ENCODE data around the gene PIEZO2.
"Not testable (repeated sequence)": the region's sequence is repeated elsewhere in the genome, so short reads cannot be mapped to it uniquely, and the experiment has no call there.

Gene PIEZO2

GRCh38 chr18:10681581-10682367 is 467.6 kb downstream of the PIEZO2 start:
- DNase-seq (ENCODE audit: low spot score): no peak

GRCh38 chr18:10680271-10680596 is 469.1 kb downstream of the PIEZO2 start:
- DNase-seq (ENCODE audit: low spot score): no peak

- DNase-seq (ENCODE audit: low spot score): no peak
These were observed 469.7 kb downstream of the PIEZO2 start for GRCh38 chr18:10679557-10680270.

GRCh38 chr18:10671441-10671840 is 477.9 kb downstream of the PIEZO2 start:
- no peak for DNase-seq (ENCODE audit: low spot score)

GRCh38 chr18:10670856-10671255 is 478.5 kb downstream of the PIEZO2 start:
- no peak for DNase-seq (ENCODE audit: low spot score)

- DNase-seq (ENCODE audit: low spot score): no peak
These were observed 479.8 kb downstream of the PIEZO2 start for GRCh38 chr18:10669441-10670100.

GRCh38 chr18:10663750-10664149 is 485.6 kb downstream of the PIEZO2 start:
- no peak for DNase-seq (ENCODE audit: low spot score)

GRCh38 chr18:10661317-10661716 is 488.1 kb downstream of the PIEZO2 start:
- no peak for DNase-seq (ENCODE audit: low spot score)

- no peak for DNase-seq (ENCODE audit: low spot score)
These were observed 489.0 kb downstream of the PIEZO2 start for GRCh38 chr18:10660179-10660884.

GRCh38 chr18:10659594-10659993 is 489.8 kb downstream of the PIEZO2 start:
- DNase-seq (ENCODE audit: low spot score): no peak

GRCh38 chr18:10659000-10659399 is 490.4 kb downstream of the PIEZO2 start:
- DNase-seq (ENCODE audit: low spot score): no peak

- DNase-seq (ENCODE audit: low spot score): not testable (repeated sequence)
These were observed 505.4 kb downstream of the PIEZO2 start for GRCh38 chr18:10644003-10644402.

GRCh38 chr18:10642915-10643524 is 506.3 kb downstream of the PIEZO2 start:
- DNase-seq (ENCODE audit: low spot score): not testable (repeated sequence)

GRCh38 chr18:10638539-10638885 is 510.9 kb downstream of the PIEZO2 start:
- DNase-seq (ENCODE audit: low spot score): not testable (repeated sequence)

GRCh38 chr18:10637858-10638538 is 511.4 kb downstream of the PIEZO2 start:
- not testable (repeated sequence) for DNase-seq (ENCODE audit: low spot score)

- not testable (repeated sequence) for DNase-seq (ENCODE audit: low spot score)
These were observed 520.3 kb downstream of the PIEZO2 start for GRCh38 chr18:10629076-10629475.

- not testable (repeated sequence) for DNase-seq (ENCODE audit: low spot score)
These were observed 522.7 kb downstream of the PIEZO2 start for GRCh38 chr18:10626606-10627213.

- DNase-seq (ENCODE audit: low spot score): not testable (repeated sequence)
These were observed 525.8 kb downstream of the PIEZO2 start for GRCh38 chr18:10623606-10624005.

- DNase-seq (ENCODE audit: low spot score): not testable (repeated sequence)
These were observed 526.4 kb downstream of the PIEZO2 start for GRCh38 chr18:10622982-10623381.

- DNase-seq (ENCODE audit: low spot score): not testable (repeated sequence)
These were observed 528.6 kb downstream of the PIEZO2 start for GRCh38 chr18:10620670-10621329.
